B cell (primary cell): ENCODE measurements around the gene POLDIP3. TPM values are rescaled to one million over a fixed set of nuclear protein-coding genes. Genes with fewer than 3 reads are reported as not detected.

Experiments
- ATAC-seq: fragments of 200-7000 bp; cut with Tn5 transposase; one replicate; pipeline ENCODE4 v1.10.0; 2021; ENCODE audit warnings: low read depth, mild to moderate bottlenecking, moderate number of reproducible peaks, moderate library complexity
- CTCF ChIA-PET: fragments of 350-600 bp; sonication (Branson Sonifier 250); formaldehyde crosslinking; loops from one replicate; lab custom pipeline; 2021; ENCODE audit warnings: antibody characterized with exemption, inconsistent platforms; lab: Charles Lee
- POLR2A ChIA-PET: fragments of 350-600 bp; sonication (Branson Sonifier 250); formaldehyde crosslinking; loops from one replicate; lab custom pipeline; 2021; ENCODE audit warnings: antibody characterized with exemption; lab: Charles Lee
- DNase-seq: peaks from one replicate; pipeline ENCODE4 v3.0.0; 2013
- H2AFZ ChIP-seq: 2 replicates; pipeline ENCODE4 v1.6.1; 2012; ENCODE audit warnings: mild to moderate bottlenecking, low read depth, low read length; ENCODE audit not compliant: insufficient read depth, poor library complexity, severe bottlenecking
- H3K27ac ChIP-seq, 2 donors: 1 replicate in 1 of 2; 2 replicates in 1 of 2; pipeline ENCODE4 v1.5.1; 2012 to 2013; ENCODE audit warnings: low read length in 2 of 2, mild to moderate bottlenecking in 2 of 2, moderate library complexity in 1 of 2
- H3K27me3 ChIP-seq, 4 experiments: fragments of 200-600 bp in 1 of 4; sonication (generic) in 1 of 4; replicated peaks in 1 of 4; 1 replicate in 2 of 4; 2 replicates in 2 of 4; pipeline versions ENCODE4 v1.6.1 to v1.7.0; 2013 to 2016; ENCODE audit warnings: low read length in 3 of 4, mild to moderate bottlenecking in 2 of 4, mixed read lengths in 1 of 4, moderate library complexity in 1 of 4; ENCODE audit not compliant: insufficient read depth in 4 of 4, control insufficient read depth in 3 of 4; ENCODE audit errors: control extremely low read depth in 1 of 4
- H3K36me3 ChIP-seq, 2 experiments: replicated peaks in 1 of 2; 1 replicate in 1 of 2; 2 replicates in 1 of 2; pipeline versions ENCODE4 v1.6.1 to v1.7.1; 2013; ENCODE audit warnings: low read length in 1 of 2; ENCODE audit not compliant: insufficient read depth in 2 of 2, control insufficient read depth in 1 of 2; ENCODE audit errors: control extremely low read depth in 1 of 2, extremely low read depth in 1 of 2
- H3K4me1 ChIP-seq, 2 donors: fragments of 200-600 bp in 1 of 2; sonication (generic) in 1 of 2; 1 replicate in 1 of 2; 2 replicates in 1 of 2; pipeline versions ENCODE4 v1.5.1 to v1.6.1; 2013 to 2017; ENCODE audit warnings: low read length in 2 of 2; ENCODE audit not compliant: control insufficient read depth in 2 of 2, insufficient read depth in 2 of 2
- H3K4me2 ChIP-seq: replicated peaks from 2 replicates; pipeline ENCODE3; 2012; ENCODE audit warnings: mild to moderate bottlenecking, low read depth, low read length; ENCODE audit not compliant: poor library complexity, severe bottlenecking
- H3K4me3 ChIP-seq, 5 experiments: fragments of 200-600 bp in 1 of 5; sonication (generic) in 1 of 5; 1 replicate in 3 of 5; 2 replicates in 2 of 5; pipeline versions ENCODE4 v1.5.1 to v1.7.0; 2011 to 2016; ENCODE audit warnings: low read length in 4 of 5, mild to moderate bottlenecking in 4 of 5, low read depth in 2 of 5, control low read depth in 1 of 5, moderate library complexity in 1 of 5; ENCODE audit not compliant: insufficient read depth in 1 of 5; ENCODE audit errors: control extremely low read depth in 1 of 5, extremely low read depth in 1 of 5
- H3K79me2 ChIP-seq: fragments of 200-600 bp; sonication (generic); one replicate; pipeline ENCODE4 v1.6.0; 2016; ENCODE audit warnings: low read length; ENCODE audit not compliant: control insufficient read depth, insufficient read depth
- H3K9ac ChIP-seq: fragments of 200-600 bp; sonication (generic); 2 replicates; pipeline ENCODE4 v1.6.1; 2017; ENCODE audit warnings: mild to moderate bottlenecking, low read length, moderate library complexity
- H3K9me3 ChIP-seq, 3 donors: one replicate each; pipeline versions ENCODE4 v1.6.1 to v1.7.1; 2013; ENCODE audit warnings: low read length in 2 of 3; ENCODE audit not compliant: control insufficient read depth in 2 of 3, insufficient read depth in 1 of 3; ENCODE audit errors: control extremely low read depth in 1 of 3
- H4K20me1 ChIP-seq: 2 replicates; pipeline ENCODE4 v1.6.0; 2012; ENCODE audit warnings: mild to moderate bottlenecking, low read length; ENCODE audit not compliant: insufficient read depth, control insufficient read depth, poor library complexity, severe bottlenecking
- H3K27ac Mint-ChIP-seq: one replicate; pipeline ENCODE4 v1.8.0; 2021; ENCODE audit warnings: mixed read lengths
- H3K27me3 Mint-ChIP-seq: one replicate; pipeline ENCODE4 v1.8.0; 2021; ENCODE audit warnings: mixed read lengths
- H3K4me1 Mint-ChIP-seq: one replicate; pipeline ENCODE4 v1.8.0; 2021; ENCODE audit warnings: mixed read lengths
- H3K4me3 Mint-ChIP-seq: one replicate; pipeline ENCODE4 v1.8.0; 2021; ENCODE audit warnings: mixed read lengths
- H3K9me3 Mint-ChIP-seq: one replicate; pipeline ENCODE4 v1.8.0; 2022; ENCODE audit warnings: mixed read lengths; ENCODE audit not compliant: insufficient read depth
- EZH2 ChIP-seq: IDR thresholded peaks from 2 replicates; pipeline ENCODE4 v1.6.1; 2012; ENCODE audit warnings: borderline replicate concordance, low read depth, mild to moderate bottlenecking, moderate library complexity, low read length; ENCODE audit not compliant: insufficient read depth, poor library complexity, severe bottlenecking
- WGBS: methylation state at CpG from one replicate; pipeline ENCODE4 v1.1.5; 2013; ENCODE audit warnings: missing lambda C conversion rate; ENCODE audit not compliant: insufficient coverage; 5-methylcytosine and 5-hydroxymethylcytosine counted together
- intact Hi-C: fragments of 100-400 bp; cut with micrococcal nuclease; formaldehyde crosslinking; loops from one replicate; pipeline ENCODE4 v1.10.0; 2022
- polyA plus RNA-seq: library from polyadenylated mRNA; depleted of rRNA; stranded (reverse); fragments of >200 nt; gene quantifications from 2 replicates; pipeline ENCODE4 v1.2.3, GENCODE V29; 2012
- total RNA-seq, 2 donors: library from RNA; stranded (reverse); fragments of 120-200 nt in 1 of 2; gene quantifications; 1 replicate in 1 of 2; 2 replicates in 1 of 2; pipeline versions ENCODE4 v1.2.3 to v1.2.4, GENCODE V29; 2013 to 2022
- TF ChIP-seq, protein P1 (sequence below): fragments of 200-600 bp; IDR thresholded peaks from one replicate; pipeline ENCODE4 v1.8.0; 2022; ENCODE audit warnings: antibody characterized with exemption, mild to moderate bottlenecking

Gene POLDIP3
- total and polyA plus RNA-seq, 2 donors (not counting 1 experiment from before 2014, with no cell fraction given): 44.9 to 86.5 TPM

DNA sequence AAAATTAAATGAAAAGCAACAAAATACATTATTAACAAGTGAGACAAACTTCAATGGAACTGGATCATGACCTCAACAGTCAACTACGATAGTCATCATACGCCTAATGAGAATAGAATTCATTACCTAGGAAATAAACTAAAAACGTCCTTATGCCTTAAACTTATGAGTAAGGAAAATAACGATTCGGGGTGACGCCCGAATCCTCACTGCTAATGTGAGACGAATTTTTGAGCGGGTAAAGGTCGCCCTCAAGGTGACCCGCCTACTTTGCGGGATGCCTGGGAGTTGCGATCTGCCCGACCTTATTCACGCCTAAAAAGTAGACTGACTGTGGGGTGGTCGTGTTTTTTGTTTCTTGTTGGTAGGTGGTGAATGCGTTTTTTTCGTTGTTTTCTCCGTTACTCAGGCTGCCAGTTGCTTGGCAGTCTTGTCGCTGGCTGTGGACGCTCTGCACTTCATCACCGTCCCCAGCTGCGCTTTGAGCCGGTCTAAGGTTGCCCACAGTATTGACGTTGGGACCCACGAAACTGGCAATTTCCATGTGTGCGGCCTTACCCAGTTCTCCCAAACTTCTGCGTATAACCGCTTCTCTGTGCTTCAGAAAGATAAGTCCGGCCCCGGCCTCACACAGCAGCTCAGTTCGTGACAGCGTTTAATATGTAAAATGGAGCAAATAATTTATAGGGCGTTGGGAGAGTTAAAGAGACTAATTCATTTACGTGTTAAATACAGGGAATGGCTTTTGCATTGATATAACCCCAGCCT is 593 bp upstream of the POLDIP3 start:
- TF ChIP-seq, protein P1, sequence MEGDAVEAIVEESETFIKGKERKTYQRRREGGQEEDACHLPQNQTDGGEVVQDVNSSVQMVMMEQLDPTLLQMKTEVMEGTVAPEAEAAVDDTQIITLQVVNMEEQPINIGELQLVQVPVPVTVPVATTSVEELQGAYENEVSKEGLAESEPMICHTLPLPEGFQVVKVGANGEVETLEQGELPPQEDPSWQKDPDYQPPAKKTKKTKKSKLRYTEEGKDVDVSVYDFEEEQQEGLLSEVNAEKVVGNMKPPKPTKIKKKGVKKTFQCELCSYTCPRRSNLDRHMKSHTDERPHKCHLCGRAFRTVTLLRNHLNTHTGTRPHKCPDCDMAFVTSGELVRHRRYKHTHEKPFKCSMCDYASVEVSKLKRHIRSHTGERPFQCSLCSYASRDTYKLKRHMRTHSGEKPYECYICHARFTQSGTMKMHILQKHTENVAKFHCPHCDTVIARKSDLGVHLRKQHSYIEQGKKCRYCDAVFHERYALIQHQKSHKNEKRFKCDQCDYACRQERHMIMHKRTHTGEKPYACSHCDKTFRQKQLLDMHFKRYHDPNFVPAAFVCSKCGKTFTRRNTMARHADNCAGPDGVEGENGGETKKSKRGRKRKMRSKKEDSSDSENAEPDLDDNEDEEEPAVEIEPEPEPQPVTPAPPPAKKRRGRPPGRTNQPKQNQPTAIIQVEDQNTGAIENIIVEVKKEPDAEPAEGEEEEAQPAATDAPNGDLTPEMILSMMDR: no peak
- no peak for TF ChIP-seq EZH2
- peaks cover 33% of the 10 kb centered on the region for H3K79me2 ChIP-seq
- H2AFZ ChIP-seq: peak overlapping the region; percentile 88
- Mint-ChIP-seq H3K27ac (peak overlapping the region; percentile 100), H3K27me3 (no peaks in the 10 kb centered on the region), H3K9me3 (no peaks in the 10 kb centered on the region), H3K4me1 (peaks cover 51% of the 10 kb centered on the region), H3K4me3 (peak overlapping the region; percentile 92)
- intact Hi-C loops: loop anchor here (1.0 to 2.0 kb wide), 7 partner anchors 32 to 400 kb away; partner anchors contain the start of genes ARFGAP3, CYB5R3, PACSIN2 and SERHL2
- peak overlapping the region; percentile 98 to 100 for H3K27ac ChIP-seq
- ChIA-PET POLR2A (interaction anchor here (0.6 to 2.9 kb wide), 14 partner anchors 28 to 536 kb away, joined by 3 to 23 read pairs (median 6); partner anchors contain the start of genes ARFGAP3, CYB5R3, PACSIN2 and SERHL2), CTCF (interaction anchor here (0.9 to 1.9 kb wide), 9 partner anchors 9 to 252 kb away, joined by 3 to 7 read pairs (median 3); no protein-coding TSS in a partner anchor)
- DNase-seq (peak; percentile 97), ATAC-seq (peak; percentile 63)
- H3K9me3 ChIP-seq: no peaks in the 10 kb centered on the region
- H3K27me3 ChIP-seq: no peaks in the 10 kb centered on the region
- peaks cover 0 to 34% of the 10 kb centered on the region in 2 experiments for H3K36me3 ChIP-seq
- peak overlapping the region; percentile 59 to 82 (median 74) for H3K4me3 ChIP-seq
- peaks cover 33% of the 10 kb centered on the region for H4K20me1 ChIP-seq
- H3K4me2 ChIP-seq: peak overlapping the region; percentile 76
- peaks cover 21 to 46% of the 10 kb centered on the region in 2 donors for H3K4me1 ChIP-seq
- WGBS: 0% methylated on average over 20 of the region's 35 CpGs
- peak overlapping the region; percentile 95 for H3K9ac ChIP-seq
